ENCODE measurements around the gene ZNF620.
"Not testable (repeated sequence)": the region's sequence is repeated elsewhere in the genome, so short reads cannot be mapped to it uniquely, and the experiment has no call there.

Gene ZNF620

DNA sequence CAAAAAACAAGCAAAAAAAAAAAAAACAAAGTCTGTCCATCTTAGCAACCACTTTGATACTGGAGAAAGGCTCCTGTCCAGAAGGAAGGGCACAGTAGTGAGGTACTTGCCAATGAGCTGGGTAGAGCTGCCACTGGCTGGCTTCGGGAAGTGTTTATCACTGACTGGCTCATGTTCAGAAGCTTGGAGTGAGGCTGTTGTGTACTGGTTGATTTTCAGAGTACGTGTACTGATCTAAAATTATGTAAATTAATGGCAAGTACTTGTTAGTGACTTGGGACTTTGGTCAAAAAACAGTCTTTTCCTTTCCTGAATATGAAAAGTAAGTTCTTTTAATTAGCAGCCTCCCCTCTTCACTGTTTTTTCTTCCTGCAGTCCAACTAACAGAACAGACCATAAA is 17.9 kb downstream of the ZNF620 start:
- Mint-ChIP-seq H3K27ac (peak overlapping the region; percentile 92), H3K4me3 (peak overlapping the region; percentile 88), H3K4me1 (peaks cover 34% of the 10 kb centered on the region), H3K27me3 (no peaks in the 10 kb centered on the region), H3K36me3 (peaks cover 26% of the 10 kb centered on the region), H3K9me3 (no peaks in the 10 kb centered on the region)
- CTCF ChIA-PET: interaction anchor here (0.6 kb wide), 1 partner anchor 25 kb away, joined by 3 read pairs; no protein-coding TSS in a partner anchor
- DNase-seq: no peak

DNA sequence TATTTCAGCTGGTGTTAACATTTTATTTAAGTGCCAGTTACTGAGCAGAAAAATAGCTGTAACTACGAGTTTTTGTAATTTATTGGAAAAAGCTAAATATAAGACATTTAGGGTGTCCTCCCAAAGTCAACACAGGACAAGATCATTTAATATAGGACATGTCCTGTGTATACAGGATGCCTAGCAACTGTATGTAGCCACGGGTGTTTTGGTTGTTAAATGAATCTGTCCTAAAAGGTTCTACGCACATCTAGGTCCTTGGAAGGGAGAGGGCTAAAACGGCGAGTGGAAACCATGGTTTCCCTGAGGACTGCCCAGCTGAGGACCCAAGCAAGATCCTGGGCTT is 18.4 kb downstream of the ZNF620 start:
- Mint-ChIP-seq H3K27ac (peak overlapping the region; percentile 92), H3K4me3 (peak overlapping the region; percentile 88), H3K36me3 (peaks cover 30% of the 10 kb centered on the region), H3K4me1 (peaks cover 34% of the 10 kb centered on the region), H3K27me3 (no peaks in the 10 kb centered on the region), H3K9me3 (no peaks in the 10 kb centered on the region)
- CTCF ChIA-PET: interaction anchor here (0.6 kb wide), 1 partner anchor 25 kb away, joined by 3 read pairs; no protein-coding TSS in a partner anchor
- DNase-seq: no peak

DNA sequence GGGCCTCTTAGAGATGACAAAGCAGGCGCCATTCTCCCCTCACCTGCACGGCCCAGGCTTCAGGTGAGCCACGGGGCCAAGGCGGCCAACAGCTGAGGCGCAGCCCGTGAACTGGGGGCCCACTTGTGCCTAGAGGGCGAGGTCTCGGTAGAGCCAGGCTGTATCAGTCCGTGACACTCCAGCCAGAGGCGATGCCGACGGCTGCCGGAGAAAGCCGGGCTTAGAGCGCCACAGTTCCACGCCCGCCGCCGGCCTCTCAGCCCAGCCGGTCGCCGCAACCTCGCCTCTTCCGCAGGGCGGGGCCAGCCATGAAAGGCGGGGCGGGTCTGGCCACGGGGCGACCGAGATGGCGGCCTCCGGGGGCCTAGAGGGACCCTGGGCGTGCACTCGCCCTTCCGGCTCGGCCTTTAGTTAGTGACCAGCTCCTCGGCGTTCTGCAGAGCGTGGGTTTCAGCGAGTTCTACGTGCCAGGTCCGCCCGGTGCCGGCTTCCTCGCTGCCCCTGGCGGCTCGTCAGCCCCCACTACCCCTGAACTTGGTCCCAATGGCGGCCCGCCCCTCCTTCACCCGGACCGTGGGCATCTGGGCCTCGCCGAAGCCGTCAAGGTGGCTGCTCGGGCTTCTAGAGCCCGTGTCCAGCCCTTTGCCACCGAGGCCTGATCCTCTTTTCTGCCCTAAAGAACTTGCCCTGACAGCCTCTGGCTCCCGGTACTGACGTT is 18.9 kb downstream of the ZNF620 start, which contains the start of gene ZNF621:
Gene ZNF621 (plus strand): TSS at position 393 of the 718 bp plus-strand sequence. CDS start 881 bp downstream, outside the sequence.
- peak within 1 kb of the TSS; percentile 88 for H3K4me3 Mint-ChIP-seq
- H3K36me3 Mint-ChIP-seq: peaks cover 36% of the 10 kb centered on the region
- peak; percentile 89 for DNase-seq
- peaks cover 34% of the 10 kb centered on the region for H3K4me1 Mint-ChIP-seq
- no peaks in the 10 kb centered on the region for H3K27me3 Mint-ChIP-seq
- no peaks in the 10 kb centered on the region for H3K9me3 Mint-ChIP-seq
- CTCF ChIA-PET: interaction anchor here (0.6 to 1.2 kb wide), 4 partner anchors 19 to 217 kb away, joined by 3 read pairs; partner anchors contain the start of gene ZNF620
- peak within 1 kb of the TSS; percentile 92 for H3K27ac Mint-ChIP-seq

DNA sequence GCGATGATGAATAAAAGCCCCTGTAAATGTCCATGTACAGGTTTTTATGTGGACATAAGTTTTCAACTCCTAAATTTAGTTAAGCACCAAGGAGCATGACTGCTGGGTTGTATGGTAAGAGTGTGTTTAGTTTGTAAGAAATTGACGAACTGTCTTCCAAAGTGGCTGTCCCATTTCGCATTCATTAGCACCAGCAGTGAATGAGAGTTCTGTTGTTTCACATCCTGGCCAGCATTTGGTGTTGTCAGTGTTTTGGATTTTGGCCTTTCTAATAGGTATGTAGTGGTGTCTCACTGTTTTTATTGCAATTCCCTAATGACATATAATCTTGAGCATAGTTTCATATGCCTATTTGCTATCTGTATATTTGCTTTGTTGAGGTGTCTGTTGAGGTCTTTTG is 22.6 kb downstream of the ZNF620 start:
- Mint-ChIP-seq H3K4me1 (peaks cover 31% of the 10 kb centered on the region), H3K27ac (no peak overlapping the region), H3K4me3 (no peak overlapping the region), H3K36me3 (peaks cover 69% of the 10 kb centered on the region), H3K9me3 (peaks cover 16% of the 10 kb centered on the region), H3K27me3 (no peaks in the 10 kb centered on the region)
- CTCF ChIA-PET: no interaction called here
- no peak for DNase-seq

DNA sequence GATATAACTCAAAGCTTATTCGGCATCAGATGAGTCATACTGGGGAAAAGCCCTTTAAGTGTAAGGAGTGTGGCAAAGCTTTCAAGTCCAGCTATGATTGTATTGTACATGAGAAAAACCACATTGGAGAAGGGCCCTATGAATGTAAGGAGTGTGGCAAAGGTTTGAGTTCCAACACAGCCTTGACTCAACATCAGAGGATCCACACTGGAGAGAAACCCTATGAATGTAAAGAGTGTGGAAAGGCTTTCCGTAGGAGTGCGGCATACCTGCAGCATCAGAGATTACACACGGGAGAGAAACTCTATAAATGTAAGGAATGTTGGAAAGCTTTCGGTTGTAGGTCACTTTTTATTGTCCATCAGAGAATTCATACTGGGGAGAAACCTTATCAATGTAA is 26.4 kb downstream of the ZNF620 start:
- no peak overlapping the region for H3K27ac Mint-ChIP-seq
- peaks cover 5% of the 10 kb centered on the region for H3K4me1 Mint-ChIP-seq
- peaks cover 27% of the 10 kb centered on the region for H3K9me3 Mint-ChIP-seq
- no peak for DNase-seq
- CTCF ChIA-PET: no interaction called here
- peaks cover 82% of the 10 kb centered on the region for H3K36me3 Mint-ChIP-seq
- no peaks in the 10 kb centered on the region for H3K27me3 Mint-ChIP-seq
- H3K4me3 Mint-ChIP-seq: no peak overlapping the region

DNA sequence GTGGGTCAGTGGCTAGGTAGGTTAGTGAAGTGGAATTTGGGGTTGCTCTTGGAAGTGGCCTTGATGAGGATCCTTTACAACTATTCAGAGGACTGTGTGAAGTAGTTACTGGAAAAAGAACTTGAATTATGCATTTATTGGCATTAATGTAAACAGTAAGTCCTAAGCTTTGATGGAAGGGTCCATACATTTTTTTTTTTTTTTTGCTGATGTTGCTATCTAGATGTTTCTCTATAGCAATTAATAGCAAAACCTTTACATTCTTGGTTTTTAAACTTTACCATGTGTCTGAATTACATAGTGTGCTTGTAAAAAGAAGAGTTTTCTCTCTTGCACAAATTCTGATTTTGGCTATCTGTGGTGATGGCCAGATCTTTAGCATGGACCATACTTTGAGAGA is 28.4 kb downstream of the ZNF620 start:
- Mint-ChIP-seq H3K4me1 (no peaks in the 10 kb centered on the region), H3K36me3 (peaks cover 73% of the 10 kb centered on the region), H3K4me3 (no peak overlapping the region), H3K27ac (no peak overlapping the region), H3K27me3 (no peaks in the 10 kb centered on the region), H3K9me3 (peaks cover 39% of the 10 kb centered on the region)
- DNase-seq: no peak
- CTCF ChIA-PET: interaction anchor here (0.7 kb wide), 1 partner anchor 47 kb away, joined by 3 read pairs; no protein-coding TSS in a partner anchor

DNA sequence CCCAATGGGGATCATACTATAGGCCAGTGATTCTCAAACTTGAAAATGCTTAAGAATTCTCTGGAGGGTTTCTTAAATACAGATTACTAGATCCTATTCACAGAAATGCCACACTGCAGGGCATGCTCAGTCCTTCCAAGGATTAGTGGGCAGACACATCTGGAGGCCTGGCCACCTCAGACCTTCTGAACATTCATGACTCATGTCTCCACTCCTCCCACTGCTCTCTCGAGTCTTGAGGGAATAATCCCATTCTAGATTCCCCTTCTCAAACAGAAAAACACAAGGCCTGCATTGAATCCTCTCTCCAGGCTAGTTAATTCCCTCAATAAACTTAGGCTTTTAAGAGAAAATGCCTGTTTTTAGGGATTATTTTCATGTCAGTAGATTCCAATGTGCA is 41.0 kb downstream of the ZNF620 start:
- Mint-ChIP-seq H3K9me3 (peaks cover 7% of the 10 kb centered on the region), H3K4me1 (no peaks in the 10 kb centered on the region), H3K4me3 (no peak overlapping the region), H3K27me3 (no peaks in the 10 kb centered on the region), H3K36me3 (no peaks in the 10 kb centered on the region), H3K27ac (no peak overlapping the region)
- CTCF ChIA-PET: no interaction called here
- no peak for DNase-seq

DNA sequence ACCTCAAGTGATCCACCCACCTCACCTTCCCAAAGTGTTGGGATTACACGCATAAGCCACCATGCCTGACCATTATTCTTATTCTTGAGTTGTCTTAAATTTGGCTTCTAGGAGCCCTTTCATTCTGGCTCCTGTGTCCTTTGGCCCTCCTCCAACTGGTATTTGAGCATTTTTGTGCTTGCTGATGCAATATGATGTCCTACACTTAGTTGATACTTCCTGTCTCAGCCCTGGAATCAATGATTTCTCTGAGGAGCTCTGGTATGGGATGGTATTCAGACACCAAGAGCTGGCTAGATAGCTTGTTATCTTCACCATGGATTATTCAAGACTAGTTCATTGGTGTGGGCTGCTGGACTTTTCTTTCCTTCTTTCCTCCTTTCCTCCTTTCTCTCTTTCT is 44.3 kb downstream of the ZNF620 start:
- H3K4me3 Mint-ChIP-seq: no peak overlapping the region
- no peak overlapping the region for H3K27ac Mint-ChIP-seq
- DNase-seq: no peak
- no peaks in the 10 kb centered on the region for H3K36me3 Mint-ChIP-seq
- CTCF ChIA-PET: interaction anchor here (1.0 kb wide), 1 partner anchor 30 kb away, joined by 3 read pairs; no protein-coding TSS in a partner anchor
- H3K27me3 Mint-ChIP-seq: no peaks in the 10 kb centered on the region
- H3K4me1 Mint-ChIP-seq: no peaks in the 10 kb centered on the region
- H3K9me3 Mint-ChIP-seq: peaks cover 7% of the 10 kb centered on the region

DNA sequence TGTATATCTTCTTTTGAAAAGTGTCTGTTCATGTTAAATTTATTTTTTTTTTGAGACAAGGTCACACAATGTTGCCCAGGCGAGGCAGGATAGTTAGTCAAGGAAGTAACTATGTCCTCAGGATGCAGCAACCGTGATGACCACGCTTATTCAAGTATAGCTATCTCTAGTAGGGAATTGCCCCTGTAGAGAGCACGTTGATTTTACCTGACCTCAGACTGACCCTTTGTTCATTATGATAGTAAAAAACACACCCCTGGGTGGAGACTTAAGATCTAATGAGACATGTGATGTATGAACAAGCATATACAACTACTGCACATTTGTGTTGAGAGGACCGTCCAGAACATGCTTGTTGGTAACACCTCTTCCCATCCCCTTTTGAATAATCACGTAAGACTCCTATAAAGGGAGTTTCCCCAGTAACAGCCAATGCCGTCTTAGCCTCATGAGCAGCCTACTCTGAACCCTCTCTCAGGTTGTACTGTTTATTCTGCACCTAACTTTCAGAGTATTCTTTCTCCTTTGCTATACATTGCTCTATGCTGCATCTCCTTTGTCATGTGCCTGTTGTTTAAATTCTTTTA is 51.8 kb downstream of the ZNF620 start:
- no peaks in the 10 kb centered on the region for H3K4me1 Mint-ChIP-seq
- no peak overlapping the region for H3K4me3 Mint-ChIP-seq
- H3K36me3 Mint-ChIP-seq: no peaks in the 10 kb centered on the region
- CTCF ChIA-PET: no interaction called here
- H3K9me3 Mint-ChIP-seq: no peaks in the 10 kb centered on the region
- no peak overlapping the region for H3K27ac Mint-ChIP-seq
- no peaks in the 10 kb centered on the region for H3K27me3 Mint-ChIP-seq
- no peak for DNase-seq

DNA sequence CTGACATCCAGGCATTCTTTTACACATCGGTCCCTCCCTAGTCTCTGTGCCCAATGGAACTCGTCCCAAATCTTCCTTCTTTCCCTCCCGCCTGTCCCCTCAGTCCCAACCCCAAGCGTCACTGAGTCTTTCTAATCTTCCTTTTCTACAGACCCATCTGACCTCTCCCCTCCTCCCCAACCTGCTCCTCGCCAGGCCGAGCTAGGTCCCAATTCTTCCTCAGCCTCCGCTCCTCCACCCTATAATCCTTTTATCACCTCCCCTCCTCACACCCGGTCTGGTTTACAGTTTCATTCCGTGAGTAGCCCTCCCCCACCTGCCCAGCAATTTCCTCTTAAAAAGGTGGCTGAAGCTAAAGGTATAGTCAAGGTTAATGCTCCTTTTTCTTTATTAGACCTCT is 56.6 kb downstream of the ZNF620 start:
- H3K36me3 Mint-ChIP-seq, H3K4me1 Mint-ChIP-seq, H3K9me3 Mint-ChIP-seq, H3K27ac Mint-ChIP-seq, H3K4me3 Mint-ChIP-seq, H3K27me3 Mint-ChIP-seq, CTCF ChIA-PET, DNase-seq: not testable (repeated sequence)

DNA sequence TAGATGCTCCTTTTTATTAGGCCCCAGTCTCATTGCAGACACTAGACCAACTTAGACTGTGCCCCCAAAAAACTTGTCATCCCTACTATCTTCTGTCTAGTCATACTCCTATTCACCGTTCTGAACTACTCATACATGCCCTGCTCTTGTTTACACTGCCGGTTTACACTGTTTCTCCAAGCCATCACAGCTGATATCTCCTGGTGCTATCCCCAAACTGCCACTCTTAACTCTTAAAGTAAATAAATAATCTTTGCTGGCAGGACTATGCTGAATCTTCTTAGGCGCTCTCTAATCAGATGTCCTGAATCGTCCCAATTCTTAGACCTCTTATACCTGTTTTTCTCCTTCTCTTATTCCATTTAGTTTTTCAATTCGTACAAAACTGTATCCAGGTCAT is 59.8 kb downstream of the ZNF620 start:
- H3K27me3 Mint-ChIP-seq: peaks cover 10% of the 10 kb centered on the region
- H3K4me3 Mint-ChIP-seq, H3K36me3 Mint-ChIP-seq, H3K27ac Mint-ChIP-seq, CTCF ChIA-PET, DNase-seq, H3K4me1 Mint-ChIP-seq, H3K9me3 Mint-ChIP-seq: not testable (repeated sequence)

DNA sequence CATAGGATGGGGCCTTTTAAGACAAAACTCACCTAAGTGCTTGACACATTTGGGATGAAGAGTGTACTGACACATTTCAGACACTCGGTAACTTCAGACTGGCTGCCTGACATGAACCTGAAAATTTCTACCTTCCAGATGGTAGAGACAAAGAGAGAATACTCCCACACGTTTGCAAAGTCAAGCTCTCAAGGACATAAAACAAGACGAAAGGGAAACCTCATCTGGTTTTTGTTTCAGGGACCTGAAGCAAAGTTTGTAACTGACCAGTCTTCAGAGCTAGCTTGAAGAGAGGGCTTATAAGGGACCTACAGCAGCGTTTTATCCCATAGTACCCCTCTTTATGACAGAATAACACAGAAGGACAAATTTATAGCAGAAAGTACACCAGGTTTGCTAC is 60.9 kb downstream of the ZNF620 start:
- peaks cover 10% of the 10 kb centered on the region for H3K27me3 Mint-ChIP-seq
- no peak for DNase-seq
- no peaks in the 10 kb centered on the region for H3K36me3 Mint-ChIP-seq
- no peak overlapping the region for H3K4me3 Mint-ChIP-seq
- H3K9me3 Mint-ChIP-seq: no peaks in the 10 kb centered on the region
- no peak overlapping the region for H3K27ac Mint-ChIP-seq
- CTCF ChIA-PET: no interaction called here
- no peaks in the 10 kb centered on the region for H3K4me1 Mint-ChIP-seq
